Thoracic aorta (tissue), 2 donors: ENCODE measurements around the gene CCDC18. TPM values are rescaled to one million over a fixed set of nuclear protein-coding genes. Genes with fewer than 3 reads are reported as not detected.

Source experiments
- ATAC-seq: fragments of 150-250 bp; one replicate; pipeline ENCODE4 v1.8.0; 2017; ENCODE audit warnings: low read depth; ENCODE audit not compliant: insufficient number of reproducible peaks, low FRiP score
- DNase-seq: peaks from one replicate; pipeline ENCODE4 v3.0.0-alpha.2; 2020; ENCODE audit warnings: low spot score
- H3K27ac ChIP-seq, 2 donors: fragments of 200-600 bp; sonication (generic); 1 replicate in 1 of 2; 2 replicates in 1 of 2; pipeline ENCODE4 v1.5.1; 2016; ENCODE audit warnings: mild to moderate bottlenecking in 2 of 2, moderate library complexity in 2 of 2
- H3K27me3 ChIP-seq: fragments of 200-600 bp; sonication (generic); replicated peaks from 2 replicates; pipeline ENCODE4 v1.6.0; 2016; ENCODE audit warnings: mild to moderate bottlenecking; ENCODE audit not compliant: insufficient read depth
- H3K36me3 ChIP-seq: fragments of 200-600 bp; sonication (generic); one replicate; pipeline ENCODE4 v1.5.1; 2016
- H3K4me1 ChIP-seq, 2 donors: fragments of 200-600 bp; sonication (generic); 1 replicate in 1 of 2; 2 replicates in 1 of 2; pipeline versions ENCODE4 v1.5.1 to v1.6.0; 2016; ENCODE audit warnings: low read depth in 2 of 2, mild to moderate bottlenecking in 1 of 2; ENCODE audit not compliant: control insufficient read depth in 1 of 2
- H3K4me3 ChIP-seq: fragments of 200-600 bp; sonication (generic); 2 replicates; pipeline ENCODE4 v1.5.1; 2016; ENCODE audit warnings: mild to moderate bottlenecking
- H3K9me3 ChIP-seq: fragments of 200-600 bp; sonication (generic); 2 replicates; pipeline ENCODE4 v1.5.1; 2016
- CTCF ChIP-seq: fragments of 200-600 bp; sonication (generic); IDR thresholded peaks from one replicate; pipeline ENCODE4 v1.5.1; 2019; ENCODE audit warnings: antibody characterized with exemption
- total RNA-seq, 2 donors: library from RNA; depleted of rRNA; stranded (reverse); fragments of >200 nt; gene quantifications; one replicate each; pipeline versions ENCODE4 v1.1.0 to v1.2.3, GENCODE V29; 2016

CCDC18 gene
- total RNA-seq, 2 donors from 2014 or later: 1.9 to 4.0 TPM

- H3K36me3 ChIP-seq: no peaks in the 10 kb centered on the region
- DNase-seq: no peak
- no peaks in the 10 kb centered on the region for H3K27me3 ChIP-seq
- no peak for TF ChIP-seq CTCF
- H3K4me1 ChIP-seq: no peaks in the 10 kb centered on the region
- no peaks in the 10 kb centered on the region for H3K9me3 ChIP-seq
- no peak overlapping the region for H3K4me3 ChIP-seq
- no peak for ATAC-seq
- H3K27ac ChIP-seq: no peak overlapping the region
These were observed 19.6 kb downstream of the CCDC18 start for GRCh38 chr1:93200086-93200620.

DNA sequence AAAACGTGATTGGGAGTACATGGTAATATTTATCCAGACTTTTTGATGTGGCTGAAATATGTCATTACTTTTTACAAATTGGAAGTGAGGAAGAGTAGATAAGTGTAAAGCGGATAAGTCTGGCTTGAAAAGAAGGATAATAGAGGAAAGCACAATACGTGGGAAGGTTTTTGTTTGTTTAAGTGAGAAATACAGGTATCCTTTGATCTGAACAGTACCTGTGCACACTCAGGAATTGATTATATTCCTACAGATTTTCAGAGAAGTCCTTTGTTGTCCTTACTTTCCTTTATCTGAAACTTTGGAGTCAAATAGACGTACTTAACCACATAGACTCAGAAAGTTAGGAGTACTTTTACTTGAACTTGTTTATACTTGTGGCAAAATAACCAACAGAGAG lies 20.2 kb downstream of the CCDC18 start:
- no peak for ATAC-seq

DNA sequence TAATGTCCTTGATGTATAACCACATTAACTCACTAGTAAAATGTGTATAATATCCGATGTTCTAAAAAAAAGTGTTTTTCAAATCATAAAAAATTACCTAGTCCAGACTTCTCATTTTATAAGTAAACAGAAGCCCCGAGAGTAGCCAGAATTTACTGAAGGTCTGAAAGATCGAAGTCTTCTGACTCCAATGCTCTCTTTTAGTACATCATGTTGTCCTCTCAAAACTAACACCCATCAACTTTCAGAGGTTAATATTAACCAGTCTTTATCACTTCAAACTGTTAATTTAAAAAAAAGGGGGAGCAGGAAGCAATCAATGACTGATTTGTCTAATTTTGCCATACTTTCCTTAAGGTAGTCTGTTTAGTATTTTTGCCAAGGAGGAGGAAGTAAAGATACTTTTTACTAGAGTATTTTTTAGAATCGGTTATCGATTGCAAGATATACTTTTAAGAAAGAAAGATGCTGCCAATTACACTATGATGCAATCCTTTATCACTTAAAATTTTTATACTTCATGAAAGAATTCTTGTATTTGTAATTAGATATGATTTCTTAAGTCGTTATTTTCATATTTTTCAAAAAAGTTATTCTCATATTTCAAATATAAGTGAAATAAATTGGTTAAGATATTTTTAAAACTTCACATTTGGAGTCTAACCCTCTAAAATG lies 25.5 kb downstream of the CCDC18 start:
- no peak overlapping the region for H3K27ac ChIP-seq
- H3K36me3 ChIP-seq: no peaks in the 10 kb centered on the region
- ATAC-seq: no peak

More for the DNA sequence above, 20.2 kb downstream of the CCDC18 start:
- no peaks in the 10 kb centered on the region for H3K9me3 ChIP-seq
- no peaks in the 10 kb centered on the region for H3K4me1 ChIP-seq
- no peak overlapping the region for H3K27ac ChIP-seq
- no peaks in the 10 kb centered on the region for H3K36me3 ChIP-seq
- H3K4me3 ChIP-seq: no peak overlapping the region
- H3K27me3 ChIP-seq: no peaks in the 10 kb centered on the region
- no peak for DNase-seq
- TF ChIP-seq CTCF: no peak

GRCh38 chr1:93206567-93206954 lies 26.0 kb downstream of the CCDC18 start:
- Histone ChIP-seq H3K9me3 (no peaks in the 10 kb centered on the region), H3K4me1 (no peaks in the 10 kb centered on the region), H3K36me3 (no peaks in the 10 kb centered on the region), H3K27me3 (no peaks in the 10 kb centered on the region), H3K4me3 (no peak overlapping the region), H3K27ac (no peak overlapping the region)
- no peak for TF ChIP-seq CTCF
- no peak for DNase-seq
- no peak for ATAC-seq

More for the DNA sequence above, 25.5 kb downstream of the CCDC18 start:
- no peak for TF ChIP-seq CTCF
- no peak overlapping the region for H3K4me3 ChIP-seq
- no peaks in the 10 kb centered on the region for H3K4me1 ChIP-seq
- H3K27me3 ChIP-seq: no peaks in the 10 kb centered on the region
- DNase-seq: no peak
- no peaks in the 10 kb centered on the region for H3K9me3 ChIP-seq

GRCh38 chr1:93207211-93207610 lies 26.7 kb downstream of the CCDC18 start:
- Histone ChIP-seq H3K27ac (no peak overlapping the region), H3K9me3 (no peaks in the 10 kb centered on the region), H3K27me3 (no peaks in the 10 kb centered on the region), H3K4me3 (no peak overlapping the region), H3K4me1 (no peaks in the 10 kb centered on the region), H3K36me3 (no peaks in the 10 kb centered on the region)
- DNase-seq: no peak
- ATAC-seq: no peak
- no peak for TF ChIP-seq CTCF
